Midbrain (tissue), 1 donor: ENCODE measurements around the gene TBL1XR1.
"Not testable (repeated sequence)": the region's sequence is repeated elsewhere in the genome, so short reads cannot be mapped to it uniquely, and the experiment has no call there.

Source experiments
- DNase-seq: peaks from one replicate; lab custom pipeline; 2025; lab: John Stamatoyannopoulos, UW

Gene TBL1XR1

GRCh38 chr3:177208223-177208622 lies 10.9 kb upstream of the TBL1XR1 start:
- no peak for DNase-seq

GRCh38 chr3:177206936-177207335 lies 9.7 kb upstream of the TBL1XR1 start:
- no peak for DNase-seq

GRCh38 chr3:177203689-177204395 lies 6.6 kb upstream of the TBL1XR1 start:
- no peak for DNase-seq

GRCh38 chr3:177203016-177203415 lies 5.7 kb upstream of the TBL1XR1 start:
- DNase-seq, result not testable (repeated sequence)

GRCh38 chr3:177201700-177202397 lies 4.6 kb upstream of the TBL1XR1 start:
- DNase-seq, result no peak

GRCh38 chr3:177199206-177199760 lies 2.0 kb upstream of the TBL1XR1 start:
- no peak for DNase-seq

- DNase-seq, result peak; percentile 50
These were observed 612 bp upstream of the TBL1XR1 start for GRCh38 chr3:177197727-177198460.

GRCh38 chr3:177196456-177197040 lies 734 bp downstream of the TBL1XR1 start:
- peak; percentile 47 for DNase-seq

GRCh38 chr3:177196008-177196455 lies 1.2 kb downstream of the TBL1XR1 start:
- peak; percentile 39 for DNase-seq

- DNase-seq, result peak; percentile 33
These were observed 1.9 kb downstream of the TBL1XR1 start for GRCh38 chr3:177195242-177195991.

- no peak for DNase-seq
These were observed 3.0 kb downstream of the TBL1XR1 start for GRCh38 chr3:177194299-177194698.

- DNase-seq, result no peak
These were observed 3.5 kb downstream of the TBL1XR1 start for GRCh38 chr3:177193688-177194268.

- not testable (repeated sequence) for DNase-seq
These were observed 4.0 kb downstream of the TBL1XR1 start for GRCh38 chr3:177193275-177193674.

- no peak for DNase-seq
These were observed 6.3 kb downstream of the TBL1XR1 start for GRCh38 chr3:177190756-177191681.

- not testable (repeated sequence) for DNase-seq
These were observed 7.1 kb downstream of the TBL1XR1 start for GRCh38 chr3:177190184-177190583.

GRCh38 chr3:177188325-177188724 lies 9.0 kb downstream of the TBL1XR1 start:
- DNase-seq, result not testable (repeated sequence)

- DNase-seq, result no peak
These were observed 11.0 kb downstream of the TBL1XR1 start for GRCh38 chr3:177186306-177186705.

GRCh38 chr3:177185035-177185574 lies 12.2 kb downstream of the TBL1XR1 start:
- DNase-seq, result no peak

- DNase-seq, result not testable (repeated sequence)
These were observed 12.7 kb downstream of the TBL1XR1 start for GRCh38 chr3:177184602-177185001.
